Endothelial cell of umbilical vein (primary cell): Measurements from ENCODE around the gene TGFBR2. TPM values are rescaled to one million over a fixed set of nuclear protein-coding genes. Genes with fewer than 3 reads are reported as not detected.

Source experiments
- BruUV-seq: library from RNA; stranded (reverse); fragments of 400-500 nt; replicated peaks from 2 replicates; lab custom pipeline; 2021; lab: Mats Ljungman, UMichigan
- CTCF ChIA-PET: fragments of 300-600, 350-600 bp; sonication (Branson Sonifier 250); formaldehyde crosslinking; loops from one replicate; lab custom pipeline; 2021; ENCODE audit warnings: antibody characterized with exemption, inconsistent platforms; lab: Charles Lee
- POLR2A ChIA-PET: fragments of 300-600, 350-600 bp; sonication (Branson Sonifier 250); formaldehyde crosslinking; loops from one replicate; lab custom pipeline; 2021; ENCODE audit warnings: antibody characterized with exemption, inconsistent platforms; lab: Charles Lee
- DNase-seq: peaks from one replicate; pipeline ENCODE4 v3.0.0-alpha.2; 2011; ENCODE audit warnings: low read depth, low spot score
- FAIRE-seq: peaks from 2 replicates; lab custom pipeline; 2011; peaks lifted over from hg19 to GRCh38; lab: Jason Lieb, UNC
- H2AFZ ChIP-seq: 2 replicates; pipeline ENCODE4 v1.6.0; 2012; ENCODE audit warnings: low read depth, low read length, control low read depth, inconsistent platforms
- H3K27ac ChIP-seq: 2 replicates; pipeline ENCODE4 v1.5.1; 2011; ENCODE audit warnings: low read depth, mild to moderate bottlenecking, control low read depth, low read length, moderate library complexity; ENCODE audit not compliant: insufficient read depth
- H3K27me3 ChIP-seq, 2 experiments: 2 replicates each; pipeline versions ENCODE4 v1.6.0 to v1.6.1; 2011; ENCODE audit warnings: low read length in 2 of 2, mixed read lengths in 1 of 2; ENCODE audit not compliant: control insufficient read depth in 2 of 2, insufficient read depth in 2 of 2
- H3K36me3 ChIP-seq, 2 experiments: 2 replicates in 1 of 2; 3 replicates in 1 of 2; pipeline ENCODE4 v1.5.1; 2011; ENCODE audit warnings: low read length in 2 of 2, mild to moderate bottlenecking in 1 of 2, moderate library complexity in 1 of 2; ENCODE audit not compliant: control insufficient read depth in 2 of 2, insufficient read depth in 2 of 2; ENCODE audit errors: extremely low read depth in 1 of 2
- H3K4me1 ChIP-seq: 3 replicates; pipeline ENCODE4 v1.5.1; 2011; ENCODE audit warnings: mild to moderate bottlenecking, low read length; ENCODE audit not compliant: control insufficient read depth, insufficient read depth; ENCODE audit errors: extremely low read depth
- H3K4me2 ChIP-seq: 2 replicates; pipeline ENCODE4 v1.6.1; 2011; ENCODE audit warnings: low read length, control low read depth, mixed read lengths; ENCODE audit not compliant: insufficient read depth
- H3K4me3 ChIP-seq, 3 experiments: fragments of 200-600 bp in 1 of 3; sonication (generic), shearing (Covaris generic) in 1 of 3; replicated peaks in 1 of 3; 2 replicates each; pipeline ENCODE4 v1.5.1; 2011 to 2016; ENCODE audit warnings: control low read depth in 3 of 3, low read length in 3 of 3, mild to moderate bottlenecking in 2 of 3, inconsistent platforms in 1 of 3, low read depth in 1 of 3, moderate library complexity in 1 of 3; ENCODE audit not compliant: insufficient read depth in 1 of 3
- H3K79me2 ChIP-seq: 2 replicates; pipeline ENCODE4 v1.6.0; 2012; ENCODE audit warnings: low read length, inconsistent platforms; ENCODE audit not compliant: control insufficient read depth, insufficient read depth
- H3K9ac ChIP-seq: replicated peaks from 2 replicates; pipeline ENCODE3; 2011; ENCODE audit warnings: low read length, control low read depth; ENCODE audit not compliant: insufficient read depth; ENCODE audit errors: extremely low read depth
- H3K9me1 ChIP-seq: replicated peaks from 3 replicates; pipeline ENCODE4 v1.6.0; 2011; ENCODE audit warnings: mild to moderate bottlenecking, low read length; ENCODE audit not compliant: control insufficient read depth, insufficient read depth; ENCODE audit errors: extremely low read depth
- H3K9me3 ChIP-seq: replicated peaks from 2 replicates; pipeline ENCODE4 v1.5.1; 2012; ENCODE audit warnings: low read length, inconsistent platforms; ENCODE audit not compliant: control insufficient read depth, insufficient read depth
- H4K20me1 ChIP-seq: replicated peaks from 2 replicates; pipeline ENCODE3; 2011; ENCODE audit warnings: mild to moderate bottlenecking, low read length; ENCODE audit not compliant: control insufficient read depth, insufficient read depth; ENCODE audit errors: extremely low read depth
- EZH2 ChIP-seq: IDR thresholded peaks from 2 replicates; pipeline ENCODE4 v1.6.1; 2012; ENCODE audit warnings: borderline replicate concordance, low read depth, mild to moderate bottlenecking, moderate library complexity, low read length, inconsistent platforms; ENCODE audit not compliant: severe bottlenecking
- FOS ChIP-seq: IDR thresholded peaks from 2 replicates; pipeline ENCODE4 v1.6.1; 2011; ENCODE audit warnings: mild to moderate bottlenecking, low read length, moderate library complexity, borderline replicate concordance; ENCODE audit not compliant: insufficient read depth
- GATA2 ChIP-seq: IDR thresholded peaks from 2 replicates; pipeline ENCODE4 v1.7.0; 2011; ENCODE audit warnings: low read depth, mild to moderate bottlenecking, moderate library complexity, mixed read lengths, low read length; ENCODE audit not compliant: insufficient read length, insufficient read depth
- JUN ChIP-seq: IDR thresholded peaks from 2 replicates; pipeline ENCODE4 v1.6.1; 2011; ENCODE audit warnings: borderline replicate concordance, low read depth; ENCODE audit not compliant: insufficient read length, insufficient read depth
- MYC ChIP-seq: IDR thresholded peaks from one replicate; pipeline ENCODE4 v1.6.1; 2011; ENCODE audit warnings: mild to moderate bottlenecking, low read depth, low read length
- POLR2A ChIP-seq: IDR thresholded peaks from 2 replicates; pipeline ENCODE4 v1.6.1; 2012; ENCODE audit warnings: low read depth, mild to moderate bottlenecking, control low read depth, low read length
- POLR2AphosphoS5 ChIP-seq: IDR thresholded peaks from 2 replicates; pipeline ENCODE4 v1.6.1; 2012; ENCODE audit warnings: low read depth, mild to moderate bottlenecking, control low read depth, low read length, moderate library complexity; ENCODE audit not compliant: insufficient read depth
- dilution Hi-C: fragments of 300-500 bp; cut with MboI; formaldehyde crosslinking; loops from one replicate; pipeline ENCODE4 v1.15.0; 2019; ENCODE audit warnings: low sequenced_read_pairs; ENCODE audit not compliant: extremely low pct_ligation_motif_present
- intact Hi-C: fragments of 100-400 bp; cut with micrococcal nuclease; formaldehyde crosslinking; loops from one replicate; pipeline ENCODE4 v1.10.0; 2022
- polyA plus RNA-seq, 4 experiments: library from polyadenylated mRNA; depleted of rRNA in 3 of 4; stranded (reverse) in 3 of 4; unstranded in 1 of 4; fragments of >200 nt; gene quantifications; 2 replicates each; pipeline versions ENCODE4 v1.2.1 to v1.2.3, GENCODE V29; 2011 to 2012; ENCODE audit warnings: missing spikeins in 1 of 4
- total RNA-seq: library from RNA; stranded (reverse); gene quantifications from 2 replicates; pipeline ENCODE4 v1.2.3, GENCODE V29; 2021
- TF ChIP-seq, protein P1 (sequence below): IDR thresholded peaks from 2 replicates; pipeline ENCODE4 v1.6.1; 2011; ENCODE audit not compliant: insufficient read depth, insufficient read length

Gene TGFBR2
- total and polyA plus RNA-seq, 2 donors (not counting 3 experiments of a cell fraction or from before 2014, with no cell fraction given): 227 to 250 TPM

DNA sequence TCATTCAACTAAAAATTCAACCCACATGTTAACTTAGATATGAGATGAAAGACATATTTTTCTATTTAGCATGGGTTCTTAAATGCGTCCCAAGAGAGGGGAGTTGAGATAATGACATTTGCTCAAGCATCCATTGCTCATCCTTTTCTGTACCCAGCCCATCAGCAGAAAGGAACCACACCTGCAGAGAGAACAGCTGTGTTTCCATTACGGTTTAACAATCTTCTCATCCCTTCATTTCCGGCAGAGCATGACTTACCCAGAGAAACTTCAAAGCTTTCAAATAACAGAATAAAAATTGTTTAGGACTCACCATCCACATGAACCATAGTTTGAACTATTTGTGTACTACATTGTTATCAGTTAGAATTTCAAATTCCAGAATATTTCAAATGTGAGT is 113.1 kb downstream of the TGFBR2 start:
- Histone ChIP-seq H3K4me3 (no peak overlapping the region), H3K4me2 (no peak overlapping the region), H3K9me3 (no peaks in the 10 kb centered on the region), H4K20me1 (no peaks in the 10 kb centered on the region), H3K4me1 (peaks cover 16% of the 10 kb centered on the region), H3K36me3 (no peaks in the 10 kb centered on the region), H3K9me1 (no peaks in the 10 kb centered on the region), H3K27ac (no peak overlapping the region), H3K9ac (no peak overlapping the region), H3K27me3 (no peaks in the 10 kb centered on the region), H3K79me2 (no peaks in the 10 kb centered on the region), H2AFZ (no peak overlapping the region)
- POLR2A ChIA-PET: no interaction called here
- no TSS peak for BruUV-seq
- dilution Hi-C loops: no loop called here
- TF ChIP-seq GATA2 (no peak), FOS (no peak), MYC (no peak), POLR2AphosphoS5 (no peak), POLR2A (no peak), EZH2 (no peak)
- FAIRE-seq: no peak
- CTCF ChIA-PET: no interaction called here
- intact Hi-C loops: no loop called here
- DNase-seq: no peak

- Histone ChIP-seq H4K20me1 (no peaks in the 10 kb centered on the region), H3K27me3 (no peaks in the 10 kb centered on the region), H3K9me3 (no peaks in the 10 kb centered on the region), H3K4me1 (peaks cover 16% of the 10 kb centered on the region), H3K36me3 (no peaks in the 10 kb centered on the region), H3K9me1 (no peaks in the 10 kb centered on the region), H2AFZ (peak overlapping the region; percentile 1), H3K27ac (peak overlapping the region; percentile 45), H3K9ac (no peak overlapping the region), H3K4me2 (peak overlapping the region; percentile 60), H3K4me3 (no peak overlapping the region), H3K79me2 (no peaks in the 10 kb centered on the region)
- BruUV-seq: TSS peak; percentile 31
- ChIA-PET CTCF (interaction anchor here (0.6 to 1.2 kb wide), 6 partner anchors 9 to 678 kb away, joined by 3 to 5 read pairs (median 3); partner anchors contain the start of gene TGFBR2), POLR2A (no interaction called here)
- intact Hi-C loops: no loop called here
- FAIRE-seq (peak; percentile 82), DNase-seq (peak; percentile 71)
- dilution Hi-C loops: no loop called here
- TF ChIP-seq, protein P1, sequence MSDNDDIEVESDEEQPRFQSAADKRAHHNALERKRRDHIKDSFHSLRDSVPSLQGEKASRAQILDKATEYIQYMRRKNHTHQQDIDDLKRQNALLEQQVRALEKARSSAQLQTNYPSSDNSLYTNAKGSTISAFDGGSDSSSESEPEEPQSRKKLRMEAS: no peak
- TF ChIP-seq POLR2A: peak; percentile 26
- peak; percentile 66 for TF ChIP-seq POLR2AphosphoS5
- TF ChIP-seq FOS: peak; percentile 71
- TF ChIP-seq JUN: peak; percentile 72
Measured at GRCh38 chr3:30720586-30721313, 114.3 kb downstream of the TGFBR2 start.
